GM12891 (cell line): ENCODE results near the gene BRD9.

ENCODE experiments used
- POLR2A ChIP-seq: IDR thresholded peaks from 2 replicates; pipeline ENCODE4 v1.6.1; 2011; ENCODE audit warnings: low read depth, low read length, control low read depth
- POLR2AphosphoS5 ChIP-seq: IDR thresholded peaks from 2 replicates; pipeline ENCODE4 v1.6.1; 2011; ENCODE audit warnings: low read depth, low read length, control low read depth
- POU2F2 ChIP-seq: IDR thresholded peaks from 2 replicates; pipeline ENCODE4 v1.6.1; 2011; ENCODE audit warnings: low read depth, mild to moderate bottlenecking, control low read depth, low read length, moderate library complexity

GRCh38 chr5:920321-920720 is 27.7 kb upstream of the BRD9 start:
- no peak for TF ChIP-seq POLR2A
- no peak for TF ChIP-seq POU2F2
- TF ChIP-seq POLR2AphosphoS5, result no peak
